Heart right ventricle (tissue), 16 donors: Measurements from ENCODE around the gene TRAPPC10. TPM values are rescaled to one million over a fixed set of nuclear protein-coding genes. Genes with fewer than 3 reads are reported as not detected.

Experiments
- ATAC-seq, 8 donors: fragments of 200-7000 bp; cut with Tn5 transposase; one replicate each; pipeline ENCODE4 v1.9.1; 2020; ENCODE audit warnings: mild to moderate bottlenecking in 8 of 8, moderate library complexity in 8 of 8, moderate number of reproducible peaks in 1 of 8
- DNase-seq, 2 donors: peaks; one replicate each; pipeline ENCODE4 v3.0.0-alpha.2; 2020
- H3K27ac ChIP-seq, 10 donors: fragments of 200-600 bp; sonication (generic) in 2 of 10; one replicate each; pipeline versions ENCODE4 v1.5.0 to v1.8.0; 2020 to 2022; ENCODE audit warnings: mild to moderate bottlenecking in 3 of 10
- H3K27me3 ChIP-seq, 7 donors: fragments of 200-600 bp; one replicate each; pipeline ENCODE4 v1.8.0; 2021 to 2022; ENCODE audit warnings: mild to moderate bottlenecking in 2 of 7
- H3K36me3 ChIP-seq, 9 donors: fragments of 200-600 bp; sonication (generic) in 1 of 9; one replicate each; pipeline versions ENCODE4 v1.5.0 to v1.8.0; 2020 to 2022; ENCODE audit warnings: mild to moderate bottlenecking in 2 of 9
- H3K4me1 ChIP-seq, 9 donors: fragments of 200-600 bp; sonication (generic) in 1 of 9; one replicate each; pipeline versions ENCODE4 v1.5.0 to v1.8.0; 2020 to 2022; ENCODE audit warnings: mild to moderate bottlenecking in 4 of 9
- H3K4me3 ChIP-seq, 10 donors: fragments of 200-600 bp; sonication (generic) in 2 of 10; one replicate each; pipeline versions ENCODE4 v1.5.0 to v1.8.0; 2020 to 2022; ENCODE audit warnings: mild to moderate bottlenecking in 7 of 10, moderate library complexity in 2 of 10
- H3K9me3 ChIP-seq, 11 donors: fragments of 200-600 bp in 10 of 11; sonication (generic) in 2 of 11; one replicate each; pipeline versions ENCODE4 v1.5.0 to v1.8.0; 2013 to 2022; ENCODE audit warnings: mild to moderate bottlenecking in 2 of 11, control low read depth in 1 of 11, moderate library complexity in 1 of 11
- CTCF ChIP-seq, 9 donors: fragments of 200-600 bp; sonication (generic) in 2 of 9; IDR thresholded peaks; one replicate each; pipeline versions ENCODE4 v1.5.0 to v1.8.0; 2021 to 2022; ENCODE audit warnings: antibody characterized with exemption in 9 of 9, mild to moderate bottlenecking in 5 of 9, moderate library complexity in 1 of 9
- WGBS, 2 donors: extraction: QIAGEN DNeasy Blood & Tissue Kit; methylation state at CpG; one replicate each; pipeline ENCODE4 v1.1.7; 2013; ENCODE audit warnings: inconsistent platforms in 1 of 2; 5-methylcytosine and 5-hydroxymethylcytosine counted together
- intact Hi-C, 10 donors: fragments of 100-400 bp; cut with DNase I; formaldehyde crosslinking; loops; one replicate each; pipeline versions ENCODE4 v1.11.1 to v1.14.2; 2022
- polyA plus RNA-seq, 2 donors: library from polyadenylated mRNA; stranded (reverse); fragments of 200-250 nt; gene quantifications; one replicate each; pipeline ENCODE4 v1.2.3, GENCODE V29; 2013
- total RNA-seq, 10 donors: library from RNA; stranded (reverse); fragmentation: NEBNext Ultra II Directional in 3 of 10; extraction: Animal tissue kit (Norgen Biotek cat#: 25700) in 3 of 10; gene quantifications; one replicate each; pipeline versions ENCODE4 v1.2.1 to v1.2.4, GENCODE V29; 2021 to 2023
- donor health status: Arrhythmogenic right ventricular cardiomyopathy.
- donor health status: ischemic (EF 13 %, LVEDD 7.1; RV severe dilation, severe dysfunction).
- donor health status: healthy with polysubstance abuse.
- donor health status: DM: no; HTN: yes; CAD: no.
- donor health status: DM: no; HTN: no; CAD: no.
- donor health status: ischemic (EF 25% LVEDD 6.9; RV normal size, moderate dysfunction).
- donor health status: ischemic (EF 25% LVEDD 5.7; RV mildly dilated, moderate dysfunction).
- donor health status: healthy.
- donor health status: DM: yes; HTN: yes; CAD: no.
- donor health status: Ischemic cardiomyopathy.
- donor health status: ischemic (EF 35%, LVEDD 5.7; RV mildly dilated, moderate dysfunction).
- donor health status: nonischemic (EF 11% LVEDD 7.7; RV severe dilation, severe dysfunction).
- donor health status: DM: yes; HTN: yes; CAD: no.
- donor health status: PGD.
- donor health status: ischemic (EF 29% LVEDD 5.4; RV normal size, mild dysfunction).
- donor health status: nonischemic (EF 23%, LVEDD 6.1; RV moderate dilation, normal function).

TRAPPC10 gene
- total and polyA plus RNA-seq, 12 donors = 4.7 to 26.2 (median 19.4) TPM

GRCh38 chr21:44064852-44065403 is 52.8 kb downstream of the TRAPPC10 start:
- no peak for ATAC-seq
- TF ChIP-seq CTCF (IDR thresholded peaks at IDR 0.05) = no peak
- Histone ChIP-seq H3K9me3 (no peaks in the 10 kb centered on the region), H3K4me3 (no peak overlapping the region), H3K27me3 (no peaks in the 10 kb centered on the region), H3K4me1 (peaks cover 0 to 12% (median 0%) of the 10 kb centered on the region in 9 donors), H3K27ac (peak overlapping the region in 1 of 10 donors; percentile 64), H3K36me3 (peaks cover 0 to 93% (median 27%) of the 10 kb centered on the region in 9 donors)
- intact Hi-C loops = no loop called here
- no peak for DNase-seq
- 93 to 95% methylated on average over 13 of the region's 13 CpGs for WGBS, 2 donors

- H3K27ac ChIP-seq = peak overlapping the region in 1 of 10 donors; percentile 66
- no peak overlapping the region for H3K4me3 ChIP-seq
- ATAC-seq (peak in 3 of 8 donors; percentile 16 to 34 (median 24)), DNase-seq (no peak)
- no peaks in the 10 kb centered on the region for H3K9me3 ChIP-seq
- H3K27me3 ChIP-seq = no peaks in the 10 kb centered on the region
- intact Hi-C loops = no loop called here
- peaks cover 0 to 93% (median 24%) of the 10 kb centered on the region in 9 donors for H3K36me3 ChIP-seq
- no peak for TF ChIP-seq CTCF (IDR thresholded peaks at IDR 0.05)
- 88 to 89% methylated on average over 9 of the region's 9 CpGs for WGBS, 2 donors
- H3K4me1 ChIP-seq = peaks cover 0 to 12% (median 0%) of the 10 kb centered on the region in 9 donors
Measured at GRCh38 chr21:44065428-44065827, 53.3 kb downstream of the TRAPPC10 start.

- Histone ChIP-seq H3K9me3 (no peaks in the 10 kb centered on the region), H3K4me1 (peaks cover 0 to 12% (median 0%) of the 10 kb centered on the region in 9 donors), H3K4me3 (no peak overlapping the region), H3K36me3 (peaks cover 0 to 95% (median 23%) of the 10 kb centered on the region in 9 donors), H3K27me3 (no peaks in the 10 kb centered on the region), H3K27ac (peak overlapping the region in 1 of 10 donors; percentile 66)
- no peak for TF ChIP-seq CTCF (IDR thresholded peaks at IDR 0.05)
- 87 to 95% methylated on average over 10 of the region's 10 CpGs for WGBS, 2 donors
- DNase-seq (no peak), ATAC-seq (no peak)
- intact Hi-C loops = no loop called here
Measured at GRCh38 chr21:44066116-44066515, 54.0 kb downstream of the TRAPPC10 start.

GRCh38 chr21:44067011-44067839 is 55.1 kb downstream of the TRAPPC10 start:
- Histone ChIP-seq H3K27me3 (no peaks in the 10 kb centered on the region), H3K4me3 (no peak overlapping the region), H3K4me1 (peaks cover 0 to 12% (median 0%) of the 10 kb centered on the region in 9 donors), H3K9me3 (no peaks in the 10 kb centered on the region), H3K27ac (no peak overlapping the region), H3K36me3 (peaks cover 0 to 95% (median 20%) of the 10 kb centered on the region in 9 donors)
- intact Hi-C loops = no loop called here
- no peak for TF ChIP-seq CTCF (IDR thresholded peaks at IDR 0.05)
- DNase-seq (no peak), ATAC-seq (peak in 3 of 8 donors; percentile 49 to 60 (median 60))
- WGBS, 2 donors = 83 to 84% methylated on average over 15 of the region's 15 CpGs
